Parathyroid adenoma (tissue), 2 donors: ENCODE measurements around the gene TMEM63B.

ENCODE experiments used
- H2AFZ ChIP-seq: fragments of 300-600 bp; sonication (generic); one replicate; pipeline ENCODE4 v1.7.0; 2017; ENCODE audit warnings: antibody characterized with exemption, mild to moderate bottlenecking
- H3K27ac ChIP-seq: fragments of 300-600 bp; sonication (generic); one replicate; pipeline ENCODE4 v1.7.0; 2017
- H3K27me3 ChIP-seq: fragments of 300-600 bp; sonication (generic); one replicate; pipeline ENCODE4 v1.7.0; 2017; ENCODE audit warnings: low read length; ENCODE audit not compliant: control insufficient read depth, insufficient read depth
- H3K36me3 ChIP-seq: fragments of 300-600 bp; sonication (generic); one replicate; pipeline ENCODE4 v1.7.0; 2017; ENCODE audit warnings: low read length; ENCODE audit not compliant: control insufficient read depth, insufficient read depth
- H3K4me1 ChIP-seq: fragments of 300-600 bp; sonication (generic); one replicate; pipeline ENCODE4 v1.7.0; 2017; ENCODE audit warnings: control low read depth
- H3K4me2 ChIP-seq: fragments of 300-600 bp; sonication (generic); one replicate; pipeline ENCODE4 v1.7.0; 2017; ENCODE audit warnings: low read length
- H3K4me3 ChIP-seq: fragments of 300-600 bp; sonication (generic); one replicate; pipeline ENCODE4 v1.7.0; 2017; ENCODE audit warnings: low read depth, low read length
- H3K79me2 ChIP-seq: fragments of 300-600 bp; sonication (generic); one replicate; pipeline ENCODE4 v1.7.0; 2017; ENCODE audit warnings: control low read depth
- H3K9ac ChIP-seq: fragments of 300-600 bp; sonication (generic); one replicate; pipeline ENCODE4 v1.7.0; 2017; ENCODE audit warnings: mild to moderate bottlenecking
- H3K9me3 ChIP-seq: fragments of 300-600 bp; sonication (generic); one replicate; pipeline ENCODE4 v1.7.0; 2017; ENCODE audit warnings: low read length; ENCODE audit not compliant: control insufficient read depth
- CTCF ChIP-seq: fragments of 300-600 bp; sonication (generic); IDR thresholded peaks from one replicate; pipeline ENCODE4 v1.7.0; 2017; ENCODE audit warnings: antibody characterized with exemption, mild to moderate bottlenecking
- donor health status: primary hyperparathyroidism.

Gene TMEM63B

GRCh38 chr6:44156494-44157151, 29.3 kb downstream of the TMEM63B start:
- H3K9ac ChIP-seq, result no peak overlapping the region

GRCh38 chr6:44157152-44157521, 29.8 kb downstream of the TMEM63B start:
- TF ChIP-seq CTCF, result no peak
- Histone ChIP-seq H3K27ac (no peak overlapping the region), H3K4me1 (no peaks in the 10 kb centered on the region), H3K36me3 (no peaks in the 10 kb centered on the region), H3K27me3 (no peaks in the 10 kb centered on the region), H2AFZ (no peak overlapping the region), H3K4me2 (no peak overlapping the region), H3K9me3 (no peaks in the 10 kb centered on the region), H3K4me3 (no peak overlapping the region), H3K9ac (no peak overlapping the region), H3K79me2 (no peaks in the 10 kb centered on the region)

More at GRCh38 chr6:44156494-44157151, 29.3 kb downstream of the TMEM63B start:
- H3K4me2 ChIP-seq, result no peak overlapping the region
- no peaks in the 10 kb centered on the region for H3K4me1 ChIP-seq
- H3K27ac ChIP-seq, result no peak overlapping the region
- no peaks in the 10 kb centered on the region for H3K9me3 ChIP-seq
- no peak overlapping the region for H3K4me3 ChIP-seq
- no peaks in the 10 kb centered on the region for H3K79me2 ChIP-seq
- no peak for TF ChIP-seq CTCF
- H3K27me3 ChIP-seq, result no peaks in the 10 kb centered on the region
- no peak overlapping the region for H2AFZ ChIP-seq
- no peaks in the 10 kb centered on the region for H3K36me3 ChIP-seq

GRCh38 chr6:44158770-44159228, 31.4 kb downstream of the TMEM63B start, which contains the start of gene CAPN11:
CAPN11 (plus strand) TSS chr6:44158820; CDS start chr6:44158849, 29 bp downstream.
- H3K27me3 ChIP-seq, result no peaks in the 10 kb centered on the region
- no peak for TF ChIP-seq CTCF
- H3K4me3 ChIP-seq, result no peak within 1 kb of the TSS
- H3K4me1 ChIP-seq, result no peaks in the 10 kb centered on the region
- H2AFZ ChIP-seq, result no peak within 1 kb of the TSS
- H3K79me2 ChIP-seq, result no peaks in the 10 kb centered on the region
- H3K36me3 ChIP-seq, result no peaks in the 10 kb centered on the region
- no peak within 1 kb of the TSS for H3K27ac ChIP-seq
- H3K9ac ChIP-seq, result no peak within 1 kb of the TSS
- no peak within 1 kb of the TSS for H3K4me2 ChIP-seq
- no peaks in the 10 kb centered on the region for H3K9me3 ChIP-seq

- TF ChIP-seq CTCF, result no peak
- no peak overlapping the region for H3K4me3 ChIP-seq
- no peak overlapping the region for H3K4me2 ChIP-seq
- no peak overlapping the region for H3K27ac ChIP-seq
- H3K36me3 ChIP-seq, result no peaks in the 10 kb centered on the region
- H3K79me2 ChIP-seq, result no peaks in the 10 kb centered on the region
- H2AFZ ChIP-seq, result no peak overlapping the region
- H3K27me3 ChIP-seq, result no peaks in the 10 kb centered on the region
- H3K4me1 ChIP-seq, result no peaks in the 10 kb centered on the region
- no peak overlapping the region for H3K9ac ChIP-seq
- H3K9me3 ChIP-seq, result no peaks in the 10 kb centered on the region
Observed at GRCh38 chr6:44161997-44162338, 34.6 kb downstream of the TMEM63B start.
